ENCODE results near the gene TBC1D3B.
"Not testable (repeated sequence)": the region's sequence is repeated elsewhere in the genome, so short reads cannot be mapped to it uniquely, and the experiment has no call there.

Gene TBC1D3B

GRCh38 chr17:36201102-36201501 is 24.7 kb upstream of the TBC1D3B start:
- DNase-seq (ENCODE audit: low read depth) = not testable (repeated sequence)

- DNase-seq (ENCODE audit: low read depth) = no peak
Measured at GRCh38 chr17:36198831-36199465, 22.5 kb upstream of the TBC1D3B start.

GRCh38 chr17:36197387-36197703 is 20.9 kb upstream of the TBC1D3B start:
- DNase-seq (ENCODE audit: low read depth) = no peak

GRCh38 chr17:36196131-36196486 is 19.7 kb upstream of the TBC1D3B start:
- DNase-seq (ENCODE audit: low read depth) = no peak

- no peak for DNase-seq (ENCODE audit: low read depth)
Measured at GRCh38 chr17:36195434-36196130, 19.1 kb upstream of the TBC1D3B start.

GRCh38 chr17:36194832-36195433 is 18.5 kb upstream of the TBC1D3B start:
- DNase-seq (ENCODE audit: low read depth) = not testable (repeated sequence)

GRCh38 chr17:36194147-36194831 is 17.9 kb upstream of the TBC1D3B start:
- DNase-seq (ENCODE audit: low read depth) = not testable (repeated sequence)

GRCh38 chr17:36193216-36193775 is 16.9 kb upstream of the TBC1D3B start:
- no peak for DNase-seq (ENCODE audit: low read depth)

GRCh38 chr17:36190549-36191330 is 14.3 kb upstream of the TBC1D3B start:
- DNase-seq (ENCODE audit: low read depth) = not testable (repeated sequence)

GRCh38 chr17:36189993-36190392 is 13.6 kb upstream of the TBC1D3B start:
- DNase-seq (ENCODE audit: low read depth) = not testable (repeated sequence)

- no peak for DNase-seq (ENCODE audit: low read depth)
Measured at GRCh38 chr17:36188891-36189306, 12.5 kb upstream of the TBC1D3B start.

GRCh38 chr17:36187943-36188665 is 11.7 kb upstream of the TBC1D3B start:
- not testable (repeated sequence) for DNase-seq (ENCODE audit: low read depth)

- DNase-seq (ENCODE audit: low read depth) = not testable (repeated sequence)
Measured at GRCh38 chr17:36186810-36187763, 10.7 kb upstream of the TBC1D3B start.

- DNase-seq (ENCODE audit: low read depth) = no peak
Measured at GRCh38 chr17:36185416-36185815, 9.0 kb upstream of the TBC1D3B start.

- no peak for DNase-seq (ENCODE audit: low read depth)
Measured at GRCh38 chr17:36184023-36184765, 7.8 kb upstream of the TBC1D3B start.

- no peak for DNase-seq (ENCODE audit: low read depth)
Measured at GRCh38 chr17:36183001-36183971, 6.8 kb upstream of the TBC1D3B start.

- no peak for DNase-seq (ENCODE audit: low read depth)
Measured at GRCh38 chr17:36182176-36183000, 6.0 kb upstream of the TBC1D3B start.

Data from HS-5 (cell line).